ENCODE data around the gene CIAO1. TPM values are rescaled to one million over a fixed set of nuclear protein-coding genes. Genes with fewer than 3 reads are reported as not detected.
"Not testable (repeated sequence)": the region's sequence is repeated elsewhere in the genome, so short reads cannot be mapped to it uniquely, and the experiment has no call there.

Gene CIAO1
- total and polyA plus RNA-seq, 2 of the 4 experiments (the other 2 are of a cell fraction), result 81.1 to 94.3 TPM

GRCh38 chr2:96218508-96219131 lies 47.4 kb upstream of the CIAO1 start:
- Histone ChIP-seq H2BK20ac (ENCODE audit: low read depth, low read length) (no peak overlapping the region), H3K9me1 (ENCODE audit: insufficient read depth, low read length) (peaks cover 3% of the 10 kb centered on the region; the same call in 1 of the 2 replicates), H2AK9ac (replicated peaks; ENCODE audit: low read depth, low read length, poor library complexity) (no peak overlapping the region), H3K9me3 (ENCODE audit: control insufficient read depth, insufficient read depth, low read length) (no peaks in the 10 kb centered on the region), H4K8ac (ENCODE audit: low read depth in 2 of 2, low read length in 2 of 2) (no peak overlapping the region), H3K9ac (ENCODE audit: low read depth, low read length) (no peak overlapping the region), H3K4me3 (ENCODE audit: insufficient read depth, low read depth, low read length) (no peak overlapping the region), H4K20me1 (ENCODE audit: insufficient read depth, low read length) (no peaks in the 10 kb centered on the region), H2AK5ac (ENCODE audit: low read depth, low read length) (no peak overlapping the region), H2BK15ac (ENCODE audit: low read depth, low read length) (no peak overlapping the region), H3K27ac (ENCODE audit: insufficient read depth, low read length) (no peak overlapping the region), H3K4me1 (ENCODE audit: control insufficient read depth, insufficient read depth, low read length) (no peaks in the 10 kb centered on the region), H4K91ac (ENCODE audit: insufficient read depth, low read depth, low read length) (no peak overlapping the region), H2BK5ac (ENCODE audit: low read depth, low read length, poor library complexity, severe bottlenecking) (no peak overlapping the region), H2BK120ac (ENCODE audit: low read depth, low read length) (no peak overlapping the region), H3K36me3 (ENCODE audit: control insufficient read depth, insufficient read depth, low read length) (no peaks in the 10 kb centered on the region), H4K5ac (ENCODE audit: low read depth, low read length) (no peak overlapping the region), H3K4ac (ENCODE audit: low read depth, low read length) (no peak overlapping the region), H3K23ac (ENCODE audit: low read depth, low read length) (no peak overlapping the region), H3K4me2 (ENCODE audit: low read depth, low read length) (no peak overlapping the region), H3K79me1 (ENCODE audit: low read depth in 1 of 2, low read length in 2 of 2) (peaks cover 4% of the 10 kb centered on the region in 2 experiments; a peak in 2 of 4 replicates), H3K27me3 (ENCODE audit: control insufficient read depth, insufficient read depth, low read length) (no peaks in the 10 kb centered on the region), H3K14ac (replicated peaks; ENCODE audit: low read depth, low read length) (no peak overlapping the region), H3K18ac (ENCODE audit: low read depth, low read length) (no peak overlapping the region), H3K56ac (ENCODE audit: extremely low read depth, insufficient read depth, low read length) (no peak overlapping the region), H2AFZ (replicated peaks; ENCODE audit: low read length, poor library complexity) (no peak overlapping the region)
- DNase-seq (no peak), ATAC-seq (ENCODE audit: low read depth) (no peak)
- ChIA-PET POLR2A (ENCODE audit: unreplicated experiment) (no interaction called here), CTCF (no interaction called here)
- intact Hi-C loops (cut with micrococcal nuclease) (no loop called here), dilution Hi-C loops (cut with HindIII; ENCODE audit: low sequenced_read_pairs, unreplicated experiment) (no loop called here), in situ Hi-C loops (cut with MboI; ENCODE audit: low sequenced_read_pairs) (no loop called here)
- no TSS peak for BruUV-seq (replicated peaks)
- 100% methylated on average over 1 of the region's 13 CpGs; no CpG with 5 or more reads in 1 of the 2 experiments for WGBS, 2 experiments (ENCODE audit: extremely low coverage in 2 of 2, insufficient read length in 1 of 2)
- TF ChIP-seq RAD21 (IDR thresholded peaks at IDR 0.05; ENCODE audit: low read length), result no peak
- TF ChIP-seq RCOR1 (IDR thresholded peaks at IDR 0.05; ENCODE audit: insufficient replicate concordance, low read length), result no peak
- TF ChIP-seq USF2 (IDR thresholded peaks at IDR 0.05; ENCODE audit: low read depth, low read length), result no peak
- TF ChIP-seq MAFK (IDR thresholded peaks at IDR 0.05; ENCODE audit: low read depth, low read length), result no peak
- no peak for TF ChIP-seq RFX5 (IDR thresholded peaks at IDR 0.05; ENCODE audit: low read depth, low read length)
- TF ChIP-seq POLR2A (IDR thresholded peaks at IDR 0.05; ENCODE audit: low read depth, low read length), result no peak
- TF ChIP-seq BHLHE40 (IDR thresholded peaks at IDR 0.05; ENCODE audit: low read depth, low read length), result no peak
- no peak for TF ChIP-seq CEBPB (IDR thresholded peaks at IDR 0.05; ENCODE audit: low read depth, low read length)

GRCh38 chr2:96219959-96220358 lies 46.1 kb upstream of the CIAO1 start:
- H3K27ac ChIP-seq (ENCODE audit: insufficient read depth, low read length); H2BK5ac ChIP-seq (ENCODE audit: low read depth, low read length, poor library complexity, severe bottlenecking); H3K4me1 ChIP-seq (ENCODE audit: control insufficient read depth, insufficient read depth, low read length); H3K23ac ChIP-seq (ENCODE audit: low read depth, low read length); H3K4ac ChIP-seq (ENCODE audit: low read depth, low read length); H2BK120ac ChIP-seq (ENCODE audit: low read depth, low read length); H3K4me3 ChIP-seq (ENCODE audit: insufficient read depth, low read depth, low read length); DNase-seq; H3K18ac ChIP-seq (ENCODE audit: low read depth, low read length); intact Hi-C loops (cut with micrococcal nuclease); H2BK15ac ChIP-seq (ENCODE audit: low read depth, low read length); H3K36me3 ChIP-seq (ENCODE audit: control insufficient read depth, insufficient read depth, low read length); H2AK5ac ChIP-seq (ENCODE audit: low read depth, low read length); H2AFZ ChIP-seq (replicated peaks; ENCODE audit: low read length, poor library complexity); H2AK9ac ChIP-seq (replicated peaks; ENCODE audit: low read depth, low read length, poor library complexity); H4K20me1 ChIP-seq (ENCODE audit: insufficient read depth, low read length); BruUV-seq (replicated peaks); H3K56ac ChIP-seq (ENCODE audit: extremely low read depth, insufficient read depth, low read length); H3K9me3 ChIP-seq (ENCODE audit: control insufficient read depth, insufficient read depth, low read length); CTCF ChIA-PET; H2BK20ac ChIP-seq (ENCODE audit: low read depth, low read length); in situ Hi-C loops (cut with MboI; ENCODE audit: low sequenced_read_pairs); H4K91ac ChIP-seq (ENCODE audit: insufficient read depth, low read depth, low read length); H3K9ac ChIP-seq (ENCODE audit: low read depth, low read length); H4K8ac ChIP-seq (ENCODE audit: low read depth in 2 of 2, low read length in 2 of 2); H3K9me1 ChIP-seq (ENCODE audit: insufficient read depth, low read length); H3K14ac ChIP-seq (replicated peaks; ENCODE audit: low read depth, low read length); dilution Hi-C loops (cut with HindIII; ENCODE audit: low sequenced_read_pairs, unreplicated experiment); H3K27me3 ChIP-seq (ENCODE audit: control insufficient read depth, insufficient read depth, low read length); H3K4me2 ChIP-seq (ENCODE audit: low read depth, low read length); H4K5ac ChIP-seq (ENCODE audit: low read depth, low read length); ATAC-seq (ENCODE audit: low read depth); H3K79me1 ChIP-seq (ENCODE audit: low read depth in 1 of 2, low read length in 2 of 2); POLR2A ChIA-PET (ENCODE audit: unreplicated experiment): not testable (repeated sequence)
- 100% methylated on average over 2 of the region's 4 CpGs; no CpG with 5 or more reads in 1 of the 2 experiments for WGBS, 2 experiments (ENCODE audit: extremely low coverage in 2 of 2, insufficient read length in 1 of 2)

All from IMR-90 (cell line).